ENCODE data around the gene OPRD1. TPM values are rescaled to one million over a fixed set of nuclear protein-coding genes. Genes with fewer than 3 reads are reported as not detected.
A peak's percentile ranks its signal among the peaks of the same experiment; 100 is the strongest.

OPRD1 gene
- polyA plus RNA-seq, 3 donors = 0.26 to 0.33 (median 0.33) TPM

GRCh38 chr1:28898405-28898881 is 86.5 kb downstream of the OPRD1 start:
- no peak for DNase-seq (ENCODE audit: low read depth in 3 of 3, low spot score in 2 of 3)

DNA sequence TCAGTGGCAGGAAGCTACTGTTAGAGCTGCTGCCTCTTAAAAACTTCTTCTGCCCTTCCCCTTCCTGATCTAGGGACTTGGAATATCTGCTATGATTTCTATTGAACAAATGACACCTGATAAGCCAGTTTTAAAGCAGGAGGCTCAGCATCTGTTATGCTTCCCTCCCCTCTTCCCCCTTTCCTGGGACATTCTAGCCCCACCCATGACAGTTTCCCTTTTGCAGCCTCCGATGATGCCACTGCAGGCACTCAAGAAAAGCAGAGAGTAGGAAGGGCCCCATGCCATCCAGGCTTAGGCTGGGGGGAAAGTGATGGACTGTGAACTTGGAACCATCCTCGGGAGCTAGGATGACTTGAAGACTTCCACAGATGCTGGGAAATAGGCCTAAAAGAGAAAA is 87.3 kb downstream of the OPRD1 start:
- DNase-seq (ENCODE audit: low read depth in 3 of 3, low spot score in 2 of 3) = no peak

DNA sequence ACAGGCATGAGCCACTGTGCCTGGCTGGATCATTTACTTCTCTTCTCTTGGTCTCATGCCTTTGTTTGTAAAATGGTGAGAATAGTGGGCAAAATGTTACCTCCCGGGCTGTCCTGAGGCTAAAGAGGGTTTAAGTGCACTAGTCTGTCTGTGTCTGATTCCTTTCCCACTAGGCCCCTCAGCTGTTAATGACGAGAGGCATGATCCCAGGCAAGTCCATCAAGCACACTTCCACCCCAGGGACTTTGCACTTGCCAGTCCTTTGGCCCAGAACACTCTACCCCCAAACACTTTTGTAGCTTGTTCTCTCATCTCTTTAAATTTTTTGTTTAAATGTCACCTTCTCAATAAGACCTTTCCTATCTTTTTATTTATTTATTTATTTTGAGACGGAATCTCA is 88.6 kb downstream of the OPRD1 start:
- no peak for DNase-seq (ENCODE audit: low read depth in 3 of 3, low spot score in 2 of 3)

DNA sequence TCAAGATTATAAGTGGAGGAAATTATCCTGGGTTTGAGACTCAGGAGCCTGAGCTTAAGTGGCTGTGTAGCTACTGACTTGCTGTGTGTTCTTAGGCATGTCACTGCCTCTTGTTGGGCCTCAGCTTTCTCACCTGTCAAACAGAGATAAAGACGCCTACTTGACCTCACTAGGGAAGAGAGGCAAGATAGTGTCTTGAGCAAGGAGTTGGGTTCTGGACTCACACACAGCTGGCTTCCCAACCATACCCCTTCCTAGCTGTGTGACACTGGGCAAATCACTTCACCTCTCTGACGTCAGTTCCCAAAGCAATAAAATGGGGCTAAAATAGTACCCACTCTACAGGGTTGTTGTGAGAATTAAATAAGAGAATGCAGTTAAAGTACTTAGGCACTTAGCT is 90.8 kb downstream of the OPRD1 start:
- no peak for DNase-seq (ENCODE audit: low read depth in 3 of 3, low spot score in 2 of 3)

DNA sequence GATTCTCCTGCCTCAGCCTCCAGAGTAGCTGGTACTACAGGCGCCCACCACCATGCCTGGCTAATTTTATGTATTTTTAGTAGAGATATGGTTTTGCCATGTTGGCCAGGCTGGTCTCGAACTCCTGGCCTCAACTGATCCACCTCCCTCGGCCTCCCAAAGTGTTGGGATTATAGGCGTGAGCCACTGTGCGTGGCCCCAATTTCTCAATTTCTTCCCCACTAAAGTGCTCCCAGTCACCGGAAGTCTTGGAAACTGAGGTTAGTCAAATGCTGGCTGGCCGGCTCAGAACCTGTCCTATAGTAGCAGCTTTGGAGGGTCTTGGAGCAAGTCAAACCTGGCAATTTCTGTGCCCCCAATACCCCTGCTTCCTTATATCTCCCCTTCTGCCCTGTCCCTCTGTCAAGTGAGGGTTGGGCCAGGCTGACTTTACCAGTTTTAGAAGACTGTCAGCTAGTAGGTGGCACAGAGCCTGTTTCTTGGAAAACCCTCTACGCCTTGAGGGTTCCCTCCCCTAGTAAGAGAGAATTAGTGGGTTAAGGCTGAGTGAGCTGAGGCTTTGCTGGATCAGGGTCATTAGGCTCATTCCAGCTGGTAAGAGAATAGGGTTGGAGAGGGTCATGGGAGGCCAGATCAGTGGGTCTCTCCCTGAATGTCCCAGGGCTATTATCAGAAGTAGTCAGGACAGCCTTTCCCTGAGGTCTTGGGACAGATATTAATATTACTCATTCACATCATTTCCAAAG is 94.1 kb downstream of the OPRD1 start:
- DNase-seq (ENCODE audit: low read depth in 3 of 3, low spot score in 2 of 3) = no peak

DNA sequence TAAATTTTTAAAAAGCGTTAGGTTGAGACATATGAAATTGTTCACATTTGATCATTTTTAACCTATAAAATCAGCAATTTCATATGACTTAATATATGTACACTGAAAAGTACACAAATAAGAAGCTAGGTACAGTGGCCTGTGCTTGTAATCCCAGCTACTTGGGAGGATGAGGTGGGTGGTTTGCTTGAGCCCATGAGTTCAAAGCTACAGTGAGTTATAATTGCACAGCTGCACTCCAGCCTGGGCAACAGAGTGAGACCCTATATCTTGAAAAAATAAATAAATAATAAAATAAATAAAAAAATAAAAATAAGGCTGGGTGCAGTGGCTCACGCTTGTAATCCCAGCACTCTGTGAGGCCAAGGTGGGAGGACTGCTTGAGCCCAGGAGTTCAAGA is 97.2 kb downstream of the OPRD1 start:
- no peak for DNase-seq (ENCODE audit: low read depth in 3 of 3, low spot score in 2 of 3)

DNA sequence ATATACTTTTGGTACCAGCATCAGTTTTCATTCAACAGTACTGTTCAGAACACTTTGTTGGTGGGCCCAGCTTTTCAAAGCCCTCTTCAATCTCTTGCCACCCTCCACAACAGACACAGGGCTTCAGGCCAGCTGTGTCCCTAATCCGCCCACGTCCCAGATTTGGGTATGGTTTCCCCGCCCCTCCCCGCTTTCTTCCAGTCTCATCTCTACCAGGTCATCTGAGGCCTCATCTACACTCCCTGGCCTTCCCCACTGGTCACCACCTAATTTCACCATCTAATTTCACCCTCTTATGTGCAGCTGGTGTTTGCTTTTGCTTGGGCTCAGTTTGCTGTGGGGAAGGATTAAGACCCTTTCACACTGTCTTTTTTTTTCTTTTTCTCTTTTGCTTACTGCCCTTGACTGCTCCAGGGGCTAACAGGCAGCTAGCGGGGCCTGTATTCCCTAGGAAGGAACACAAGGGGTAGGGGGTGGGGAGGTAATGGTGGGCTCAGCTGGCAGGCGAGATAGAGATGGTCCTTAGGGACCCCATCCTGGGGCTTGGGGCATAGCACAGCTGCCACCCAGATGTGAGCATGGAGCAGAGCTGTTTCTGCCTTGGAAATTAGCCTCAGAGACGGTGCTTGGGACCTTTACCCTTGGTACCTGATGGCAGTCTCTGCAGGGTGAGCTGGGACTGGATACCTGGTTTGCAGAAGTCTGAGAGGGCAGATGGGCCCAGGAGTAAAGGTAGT is 98.6 kb downstream of the OPRD1 start:
- DNase-seq (ENCODE audit: low read depth in 3 of 3, low spot score in 2 of 3) = no peak

DNA sequence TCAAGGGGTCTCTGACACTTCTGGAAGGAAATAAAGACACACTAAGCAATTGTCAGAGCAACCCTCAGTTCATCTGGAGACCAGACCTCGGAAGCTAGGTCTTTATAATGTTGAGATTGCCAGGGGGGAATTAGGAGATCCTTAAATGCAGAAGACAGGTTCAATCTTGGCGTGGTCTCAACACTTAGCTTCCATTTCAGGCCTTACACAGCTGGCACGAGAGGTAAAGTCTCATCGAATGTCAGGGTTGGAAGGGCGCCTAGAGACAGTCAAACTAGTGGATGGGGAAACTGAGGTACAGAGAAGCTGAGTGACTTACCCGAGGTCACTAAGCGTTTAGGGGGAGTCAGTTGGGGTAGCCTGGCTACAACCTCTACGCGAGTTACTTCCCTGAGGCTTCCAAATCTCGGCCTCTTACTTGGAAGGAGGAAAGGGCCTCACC is 101.8 kb downstream of the OPRD1 start:
- DNase-seq (ENCODE audit: low read depth in 3 of 3, low spot score in 2 of 3) = no peak

DNA sequence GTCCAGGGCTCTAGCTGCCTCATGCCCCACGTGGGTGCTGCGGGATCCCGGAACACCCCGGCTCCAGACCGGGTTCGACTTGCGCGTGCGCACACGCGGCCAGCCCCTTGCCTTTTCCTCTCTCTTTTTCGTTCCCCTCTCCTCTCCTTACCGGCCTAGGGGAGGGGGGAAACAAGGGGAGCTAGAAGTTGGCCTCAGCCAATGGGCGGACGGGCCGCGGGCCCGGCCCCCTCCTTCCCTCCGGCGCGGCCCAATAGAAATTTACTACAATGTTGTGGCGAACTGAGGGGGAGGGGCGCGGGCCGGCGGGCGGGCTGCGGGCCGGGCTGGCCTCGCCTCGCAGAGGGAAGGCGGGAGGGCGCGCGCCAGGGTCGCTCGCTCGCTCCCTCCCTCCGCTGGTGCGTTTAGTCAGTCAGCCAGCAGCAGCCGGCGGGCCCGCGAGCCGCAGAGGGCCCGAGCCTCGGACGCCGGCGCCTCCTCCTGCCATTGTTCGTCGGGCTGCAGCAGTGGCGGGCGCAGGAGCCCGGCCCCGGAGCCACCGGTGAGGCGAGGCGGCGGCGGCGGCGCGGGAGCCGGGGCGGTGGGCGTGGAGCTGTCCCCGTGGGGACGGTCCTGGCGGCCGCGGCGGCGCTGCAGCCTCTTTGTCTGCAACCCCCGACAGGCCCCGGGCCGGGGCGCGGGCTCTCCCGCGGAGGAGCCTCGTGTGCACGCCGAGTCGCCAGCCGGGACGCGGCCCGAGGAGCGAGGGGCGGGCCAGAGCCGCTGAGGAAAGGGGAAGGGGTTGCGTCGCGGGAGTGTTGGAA is 102.5 kb downstream of the OPRD1 start, which contains the start of gene EPB41:
Gene EPB41, plus strand, starts transcription at position 342 of the 803 bp plus-strand sequence. CDS start 72,869 bp downstream, outside the sequence.
- DNase-seq (ENCODE audit: low read depth in 3 of 3, low spot score in 2 of 3) = peak; percentile 88 to 95 (median 91)

GRCh38 chr1:28915031-28915895 is 103.3 kb downstream of the OPRD1 start:
- peak; percentile 46 to 53 (median 47) for DNase-seq (ENCODE audit: low read depth in 3 of 3, low spot score in 2 of 3)

GRCh38 chr1:28917757-28918118 is 105.8 kb downstream of the OPRD1 start:
- DNase-seq (ENCODE audit: low read depth in 3 of 3, low spot score in 2 of 3) = no peak

Other genes starting within 250 kb of the OPRD1 start
- 1 to 10 TPM; 2.3 to 2.6 (median 2.5) TPM for gene RAB42, start 219.9 kb upstream of the OPRD1 start, polyA plus RNA-seq (ENCODE audit: insufficient read length in 3 of 3)
- 10 to 100 TPM; 33.3 to 35.6 (median 33.4) TPM for gene TAF12, start 169.1 kb upstream of the OPRD1 start, polyA plus RNA-seq (ENCODE audit: insufficient read length in 3 of 3)
- not detected for gene RNU11, start 163.6 kb upstream of the OPRD1 start, polyA plus RNA-seq (ENCODE audit: insufficient read length in 3 of 3)
- gene GMEB1, start 143.4 kb upstream of the OPRD1 start, polyA plus RNA-seq (ENCODE audit: insufficient read length in 3 of 3) = 10 to 100 TPM; 17.1 to 19.1 (median 19.0) TPM
- 100 to 1,000 TPM in 2 of 3 donors, 10 to 100 TPM in 1; 99.4 to 104 (median 104) TPM for gene YTHDF2, start 75.2 kb upstream of the OPRD1 start, polyA plus RNA-seq (ENCODE audit: insufficient read length in 3 of 3)
- 10 to 100 TPM; 55.8 to 57.9 (median 56.5) TPM for gene EPB41, start 102.4 kb downstream of the OPRD1 start, polyA plus RNA-seq (ENCODE audit: insufficient read length in 3 of 3)

All from right renal cortex interstitium (tissue), 3 donors.